ENCODE results near the gene FAM241A.

FAM241A gene

DNA sequence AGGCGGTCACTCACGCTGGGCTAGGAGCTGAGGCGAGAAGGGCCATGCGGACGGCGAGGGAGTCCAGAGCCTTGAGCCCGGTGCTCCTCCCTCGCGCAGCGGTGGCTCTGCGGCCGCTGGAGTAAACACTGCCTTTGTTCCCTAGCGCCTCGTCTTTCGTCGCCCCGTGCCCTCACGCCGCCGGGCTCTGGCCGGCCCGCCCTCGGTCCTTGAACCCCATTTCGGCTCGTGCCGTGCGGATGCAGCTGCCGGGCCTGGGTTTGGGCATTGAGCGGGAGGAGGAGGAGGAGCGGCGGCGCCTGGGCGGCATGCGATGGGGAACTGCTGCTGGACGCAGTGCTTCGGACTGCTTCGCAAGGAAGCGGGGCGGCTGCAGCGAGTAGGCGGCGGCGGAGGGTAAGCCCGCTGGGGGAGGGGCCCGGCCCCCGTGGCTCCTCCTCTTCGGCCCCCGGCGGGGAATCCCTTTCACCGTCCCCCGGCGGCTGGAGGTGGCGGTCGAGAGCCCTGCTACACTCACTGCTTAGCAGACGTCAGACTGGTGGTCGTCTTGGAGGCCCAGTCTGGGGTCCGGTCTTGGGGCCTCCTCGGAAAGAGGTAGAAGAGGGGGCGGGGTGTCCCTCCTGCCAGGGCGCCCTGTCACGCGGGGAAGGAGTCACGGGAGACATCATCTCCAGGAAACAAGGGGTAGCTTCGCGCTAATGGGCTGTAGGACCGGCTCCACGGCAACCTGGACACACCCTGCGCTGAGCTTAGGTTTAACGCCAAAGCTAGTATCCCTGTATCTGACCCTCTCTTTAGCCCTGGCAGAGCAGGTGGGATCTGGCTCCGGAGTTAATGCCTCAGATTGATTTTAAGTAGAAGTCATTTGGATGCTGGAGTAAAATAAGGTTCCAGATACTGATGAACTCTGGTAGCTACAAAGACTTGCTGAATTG, 86.8 kb downstream of the FAM241A start, which contains the start of gene AP1AR:
AP1AR (plus strand) TSS at position 9 of the 935 bp plus-strand sequence; CDS start at position 314, 305 bp downstream.
- Histone ChIP-seq H3K9ac (ENCODE audit: low read depth, low read length, poor library complexity, severe bottlenecking) (peak within 1 kb of the TSS; percentile 79), H3K4me2 (ENCODE audit: low read depth, low read length, poor library complexity, severe bottlenecking) (peak within 1 kb of the TSS; percentile 90), H3K4me3 (ENCODE audit: low read length, poor library complexity, severe bottlenecking) (peak within 1 kb of the TSS; percentile 87), H3K36me3 (ENCODE audit: insufficient read depth, low read length) (no peaks in the 10 kb centered on the region), H4K20me1 (ENCODE audit: insufficient read depth, low read length, poor library complexity, severe bottlenecking) (peaks cover 29% of the 10 kb centered on the region), H3K9me3 (ENCODE audit: insufficient read depth, low read depth, low read length) (no peaks in the 10 kb centered on the region), H3K79me2 (ENCODE audit: insufficient read depth, low read length) (peaks cover 37% of the 10 kb centered on the region), H3K27me3 (ENCODE audit: insufficient read depth, low read length, poor library complexity, severe bottlenecking) (no peaks in the 10 kb centered on the region), H3F3A (ENCODE audit: low read depth) (peaks cover 3% of the 10 kb centered on the region; the same call in 1 of the 2 replicates), H3K4me1 (ENCODE audit: insufficient read depth, low read length, poor library complexity, severe bottlenecking) (peaks cover 23% of the 10 kb centered on the region), H2AFZ (ENCODE audit: low read length) (peak within 1 kb of the TSS; percentile 90), H3K9me2 (replicated peaks; ENCODE audit: low read depth, low read length) (no peaks in the 10 kb centered on the region)
- TF ChIP-seq EZH2phosphoT487 (IDR thresholded peaks at IDR 0.05; ENCODE audit: borderline replicate concordance) = no peak
- peak; percentile 55 for TF ChIP-seq CTCF (conservative IDR thresholded peaks at IDR 0.05; ENCODE audit: low read length)

GRCh38 chr4:112234952-112235609, 89.8 kb downstream of the FAM241A start:
- TF ChIP-seq EZH2phosphoT487 (IDR thresholded peaks at IDR 0.05; ENCODE audit: borderline replicate concordance) (no peak), CTCF (conservative IDR thresholded peaks at IDR 0.05; ENCODE audit: low read length) (peak; percentile 93)
- Histone ChIP-seq H2AFZ (ENCODE audit: low read length) (no peak overlapping the region), H3K4me3 (ENCODE audit: low read length, poor library complexity, severe bottlenecking) (peak overlapping the region; percentile 57), H3K4me1 (ENCODE audit: insufficient read depth, low read length, poor library complexity, severe bottlenecking) (peaks cover 31% of the 10 kb centered on the region), H3K36me3 (ENCODE audit: insufficient read depth, low read length) (no peaks in the 10 kb centered on the region), H3F3A (ENCODE audit: low read depth) (peaks cover 3% of the 10 kb centered on the region; the same call in 1 of the 2 replicates), H3K9me3 (ENCODE audit: insufficient read depth, low read depth, low read length) (no peaks in the 10 kb centered on the region), H3K9me2 (replicated peaks; ENCODE audit: low read depth, low read length) (no peaks in the 10 kb centered on the region), H3K4me2 (ENCODE audit: low read depth, low read length, poor library complexity, severe bottlenecking) (peak overlapping the region; percentile 82), H3K9ac (ENCODE audit: low read depth, low read length, poor library complexity, severe bottlenecking) (no peak overlapping the region), H4K20me1 (ENCODE audit: insufficient read depth, low read length, poor library complexity, severe bottlenecking) (peaks cover 35% of the 10 kb centered on the region), H3K79me2 (ENCODE audit: insufficient read depth, low read length) (peaks cover 58% of the 10 kb centered on the region), H3K27me3 (ENCODE audit: insufficient read depth, low read length, poor library complexity, severe bottlenecking) (no peaks in the 10 kb centered on the region)

- no peak overlapping the region for H2AFZ ChIP-seq (ENCODE audit: low read length)
Measured at GRCh38 chr4:112236040-112236439, 90.8 kb downstream of the FAM241A start.

More at GRCh38 chr4:112236040-112236439, 90.8 kb downstream of the FAM241A start:
- Histone ChIP-seq H3K4me2 (ENCODE audit: low read depth, low read length, poor library complexity, severe bottlenecking) (peak overlapping the region; percentile 82), H3K79me2 (ENCODE audit: insufficient read depth, low read length) (peaks cover 68% of the 10 kb centered on the region), H3K9me2 (replicated peaks; ENCODE audit: low read depth, low read length) (no peaks in the 10 kb centered on the region), H3K9ac (ENCODE audit: low read depth, low read length, poor library complexity, severe bottlenecking) (no peak overlapping the region), H3K9me3 (ENCODE audit: insufficient read depth, low read depth, low read length) (no peaks in the 10 kb centered on the region), H3K4me3 (ENCODE audit: low read length, poor library complexity, severe bottlenecking) (no peak overlapping the region), H3K27me3 (ENCODE audit: insufficient read depth, low read length, poor library complexity, severe bottlenecking) (no peaks in the 10 kb centered on the region), H4K20me1 (ENCODE audit: insufficient read depth, low read length, poor library complexity, severe bottlenecking) (peaks cover 38% of the 10 kb centered on the region), H3K4me1 (ENCODE audit: insufficient read depth, low read length, poor library complexity, severe bottlenecking) (peaks cover 21% of the 10 kb centered on the region), H3F3A (ENCODE audit: low read depth) (peaks cover under 1% of the 10 kb centered on the region; the same call in 1 of the 2 replicates), H3K36me3 (ENCODE audit: insufficient read depth, low read length) (no peaks in the 10 kb centered on the region)
- no peak for TF ChIP-seq EZH2phosphoT487 (IDR thresholded peaks at IDR 0.05; ENCODE audit: borderline replicate concordance)
- no peak for TF ChIP-seq CTCF (conservative IDR thresholded peaks at IDR 0.05; ENCODE audit: low read length)

Data from Loucy (cell line).